TTC549 (cell line): ENCODE results near the gene COL11A1.
"Not testable (repeated sequence)": the region's sequence is repeated elsewhere in the genome, so short reads cannot be mapped to it uniquely, and the experiment has no call there.

Source experiments
- FAIRE-seq: peaks from 2 replicates; lab custom pipeline; 2012; peaks lifted over from hg19 to GRCh38; lab: Jason Lieb, UNC

Gene COL11A1

DNA sequence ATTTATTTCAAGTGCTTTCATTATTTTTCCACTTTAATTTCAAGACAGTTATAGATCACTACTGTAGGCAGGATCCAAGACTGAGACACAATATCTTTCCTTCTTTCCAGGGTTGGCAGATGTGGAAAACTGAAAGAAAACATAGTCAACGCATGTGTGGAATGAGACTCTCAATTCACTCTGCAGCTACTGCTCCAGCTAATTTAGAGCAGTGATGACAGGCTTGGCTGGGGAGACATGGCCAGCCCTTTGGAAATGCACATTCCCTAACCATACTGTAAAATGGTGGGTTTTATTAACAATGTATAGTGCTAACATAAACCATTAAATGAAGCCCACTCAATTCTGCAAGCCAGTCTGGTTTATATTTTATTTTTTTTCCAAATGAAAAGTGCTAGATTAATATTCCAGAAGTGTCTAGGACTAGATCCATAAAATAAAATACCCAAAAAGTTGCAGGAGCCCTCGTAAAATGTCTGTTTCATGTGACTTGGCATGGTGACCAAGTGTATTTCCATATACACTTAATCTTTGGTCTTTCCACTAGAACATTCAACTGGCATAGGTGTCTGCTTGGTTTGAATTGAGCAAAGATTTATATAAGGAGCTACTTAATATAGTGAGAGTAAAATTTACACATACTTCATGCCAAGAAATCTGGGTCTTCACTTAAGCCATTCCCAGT, 32.9 kb downstream of the COL11A1 start:
- FAIRE-seq: no peak

DNA sequence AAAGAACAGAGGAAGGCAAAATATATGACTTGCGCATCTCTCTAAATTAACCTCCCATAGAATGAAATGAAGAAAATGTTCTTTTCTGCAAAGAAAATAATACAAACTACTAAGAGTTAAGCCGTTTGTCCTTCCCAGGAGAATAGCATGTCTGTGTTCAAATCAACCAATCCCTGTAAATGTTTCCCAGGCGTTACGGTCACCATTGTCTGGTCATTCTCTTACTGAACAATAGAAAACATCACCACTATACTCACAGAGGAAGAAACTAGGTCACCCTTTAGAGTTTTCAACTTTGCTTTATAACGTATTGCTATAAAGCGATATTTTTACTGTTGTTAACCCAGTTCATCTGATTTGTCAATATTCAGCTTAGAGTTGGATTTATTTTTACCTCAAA, 34.1 kb downstream of the COL11A1 start:
- FAIRE-seq: no peak

DNA sequence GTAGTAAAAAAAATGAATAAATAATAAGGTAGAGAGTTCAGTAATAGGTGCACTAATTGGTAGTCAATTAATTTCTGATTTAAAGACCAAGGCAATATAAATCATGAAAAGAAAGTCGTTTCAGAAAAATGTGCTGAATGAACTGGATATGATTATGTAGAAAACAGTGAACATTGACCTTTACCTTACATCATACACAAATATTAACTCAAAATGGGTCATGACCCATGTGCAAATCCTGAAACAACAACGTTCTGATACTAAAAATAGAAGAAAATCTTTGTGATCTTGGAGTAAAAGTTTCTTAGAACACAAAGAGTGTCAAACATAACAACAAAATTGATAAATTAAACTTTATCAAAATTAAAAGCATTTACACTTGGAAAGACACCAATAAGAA, 39.1 kb downstream of the COL11A1 start:
- FAIRE-seq: no peak

DNA sequence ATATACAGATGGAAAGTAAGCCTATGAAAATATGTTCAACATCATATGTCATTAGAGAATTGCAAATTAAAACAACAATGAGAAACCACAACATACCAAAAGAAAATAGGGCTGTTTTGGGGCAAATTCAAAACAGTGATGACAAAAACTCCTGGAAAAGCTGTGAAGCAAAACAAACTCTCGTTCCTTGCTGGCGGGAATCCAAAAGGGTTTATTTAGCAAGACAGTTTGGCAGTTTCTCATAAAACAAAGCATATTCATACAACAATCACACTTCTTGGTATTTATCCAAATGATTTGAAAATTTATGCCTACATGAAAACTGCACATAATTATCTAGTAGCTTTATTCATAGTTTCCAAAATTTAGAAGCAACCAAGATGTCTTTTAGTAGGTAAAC, 44.4 kb downstream of the COL11A1 start:
- no peak for FAIRE-seq

DNA sequence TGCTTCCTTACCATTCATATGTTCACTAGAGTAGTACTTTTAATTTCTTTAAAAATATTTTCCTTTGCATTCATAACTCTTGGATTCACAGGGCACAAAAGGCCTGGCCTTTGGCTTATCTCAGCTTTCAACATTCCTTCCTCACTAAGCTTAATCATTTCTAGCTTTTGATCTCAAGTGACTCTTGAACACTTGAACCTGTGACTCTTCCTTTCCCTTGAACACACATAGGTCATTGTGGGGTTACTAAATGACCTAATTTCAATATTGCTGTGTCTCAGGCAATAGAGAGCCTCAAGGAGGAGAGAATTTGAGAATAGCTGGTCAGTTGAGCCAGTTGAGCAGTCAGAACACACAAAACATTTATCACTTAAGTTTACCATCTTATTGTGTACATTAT, 49.9 kb downstream of the COL11A1 start:
- FAIRE-seq: no peak

DNA sequence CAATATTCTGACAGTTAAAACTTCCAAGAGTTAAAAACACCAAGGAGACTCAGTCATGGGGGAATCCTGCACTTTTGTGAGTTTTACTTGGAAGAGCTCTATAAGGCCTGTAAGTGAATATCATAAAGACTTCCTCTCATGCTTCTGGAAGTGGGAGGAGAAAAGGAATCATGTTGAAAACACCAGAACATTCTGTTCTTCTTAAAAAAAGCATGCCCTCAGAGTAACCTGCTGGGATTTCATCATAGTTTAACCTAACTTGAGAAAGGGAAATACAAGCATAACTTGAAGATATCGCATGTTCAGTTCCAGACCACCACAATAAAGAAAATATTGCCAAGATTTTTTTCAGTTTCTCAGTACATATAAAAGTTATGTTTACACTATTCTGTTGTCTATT, 51.9 kb downstream of the COL11A1 start:
- FAIRE-seq: no peak

DNA sequence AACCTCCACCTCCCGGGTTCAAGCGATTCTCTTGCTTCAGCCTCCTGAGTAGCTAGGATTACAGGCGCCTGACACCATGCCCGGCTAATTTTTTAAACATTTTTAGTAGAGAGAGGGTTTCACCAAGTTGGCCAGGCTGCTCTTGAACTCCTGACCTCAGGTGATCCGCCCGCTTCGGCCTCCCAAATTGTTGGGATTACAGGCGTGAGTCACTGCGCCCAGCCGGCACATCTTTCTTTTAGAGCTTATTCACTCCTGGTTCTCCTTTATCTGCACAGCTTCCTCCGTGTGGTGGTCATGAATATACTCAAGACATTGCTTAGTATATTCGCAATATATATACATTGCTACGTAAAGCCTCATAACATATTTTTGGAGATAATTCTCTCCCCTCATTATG, 80.2 kb downstream of the COL11A1 start:
- FAIRE-seq: not testable (repeated sequence)

DNA sequence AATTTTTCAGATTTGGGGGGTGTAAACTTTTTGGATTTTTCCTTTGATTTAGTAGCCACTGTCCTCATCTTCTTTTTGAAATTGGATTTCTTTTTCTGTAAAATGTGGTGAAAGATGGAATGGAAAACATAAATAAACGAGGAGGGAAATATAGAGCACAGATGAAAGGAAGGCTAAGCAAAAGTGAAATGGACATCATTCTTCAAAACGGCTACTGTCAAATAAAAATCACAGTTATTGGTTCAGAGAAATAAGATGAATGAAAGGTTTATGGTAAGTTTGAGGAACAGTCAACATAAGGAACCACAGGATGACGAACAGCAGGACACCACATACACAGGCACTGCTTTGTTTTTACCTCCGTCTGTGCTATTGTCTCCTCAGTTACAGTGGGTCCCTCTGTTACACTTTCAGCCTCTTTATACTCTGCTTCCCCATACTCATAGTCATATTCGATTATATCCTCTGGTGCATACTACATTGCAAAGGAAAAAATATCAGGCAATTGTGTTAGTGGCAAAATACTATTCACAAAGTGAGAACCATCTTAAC, 82.4 kb downstream of the COL11A1 start:
- no peak for FAIRE-seq

DNA sequence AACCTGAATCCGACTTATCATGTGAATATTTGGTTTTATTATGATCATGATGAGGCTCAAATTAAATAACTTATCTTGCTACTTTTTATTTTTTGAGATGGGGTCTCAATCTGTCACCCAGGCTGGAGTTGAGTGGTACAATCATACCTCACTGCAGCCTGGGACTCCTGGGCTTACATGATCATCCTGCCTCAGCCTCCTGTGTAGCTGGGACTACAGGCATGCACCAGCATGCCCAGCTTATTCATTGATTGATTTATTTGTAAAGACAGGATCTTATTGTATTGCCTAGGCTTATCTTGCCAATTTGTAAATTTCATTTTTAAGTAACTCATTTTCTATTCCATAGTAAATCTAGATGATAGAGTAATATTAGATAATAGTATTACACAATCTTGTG, 84.3 kb downstream of the COL11A1 start:
- no peak for FAIRE-seq

DNA sequence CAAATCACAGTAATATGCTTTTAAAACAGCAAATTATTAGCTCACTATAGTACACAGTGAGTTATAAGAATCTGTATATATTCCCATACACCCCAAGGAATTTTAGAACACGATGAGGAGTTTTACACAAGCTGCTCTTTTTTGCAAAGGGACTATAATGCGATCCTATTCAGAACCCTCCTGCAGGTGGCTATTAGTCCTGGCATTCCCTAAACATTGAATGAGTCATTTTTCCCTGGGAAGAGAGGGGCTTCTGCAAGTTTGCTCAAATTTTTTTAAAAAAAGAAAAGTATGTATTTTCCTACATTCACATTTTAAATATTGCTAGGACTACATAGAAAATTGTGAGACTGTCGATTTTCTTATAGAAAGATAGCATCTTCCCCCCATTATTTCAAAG, 106.3 kb downstream of the COL11A1 start:
- no peak for FAIRE-seq

DNA sequence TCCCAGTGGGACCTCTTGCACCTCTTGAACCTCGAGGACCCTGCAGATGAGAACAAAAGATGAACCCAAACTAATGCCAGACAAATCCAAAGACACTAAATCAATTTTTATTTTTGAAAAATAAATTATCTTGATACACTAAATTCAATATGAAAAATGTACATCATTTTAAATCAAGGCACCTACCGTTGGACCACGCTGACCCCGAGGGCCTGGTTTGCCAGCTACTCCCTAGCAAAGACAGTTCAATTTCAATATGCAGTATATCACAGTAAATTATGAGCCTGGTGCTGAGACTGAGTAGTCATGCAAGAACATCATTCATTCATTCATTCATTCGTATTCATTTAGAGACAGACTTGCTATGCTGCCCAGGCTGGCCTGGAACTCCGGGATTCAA, 129.4 kb downstream of the COL11A1 start:
- no peak for FAIRE-seq

DNA sequence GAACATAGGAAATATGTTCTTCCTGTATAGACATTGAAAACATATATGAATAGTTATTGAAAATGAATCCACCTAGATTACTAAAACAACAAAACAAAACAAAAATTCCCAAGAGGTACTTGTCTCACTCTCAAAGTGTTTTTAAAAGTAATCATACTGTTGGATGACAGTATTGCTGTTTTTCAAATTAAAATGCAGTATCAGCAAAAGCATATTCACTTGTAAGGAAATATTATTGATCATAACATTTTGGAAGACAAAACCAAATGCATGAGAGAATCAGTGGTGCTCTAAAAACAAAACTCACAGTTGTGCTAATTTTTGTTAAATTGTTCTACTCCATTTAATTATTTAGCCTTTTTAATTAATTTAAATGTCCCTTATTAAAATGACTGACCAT, 131.0 kb downstream of the COL11A1 start:
- no peak for FAIRE-seq

DNA sequence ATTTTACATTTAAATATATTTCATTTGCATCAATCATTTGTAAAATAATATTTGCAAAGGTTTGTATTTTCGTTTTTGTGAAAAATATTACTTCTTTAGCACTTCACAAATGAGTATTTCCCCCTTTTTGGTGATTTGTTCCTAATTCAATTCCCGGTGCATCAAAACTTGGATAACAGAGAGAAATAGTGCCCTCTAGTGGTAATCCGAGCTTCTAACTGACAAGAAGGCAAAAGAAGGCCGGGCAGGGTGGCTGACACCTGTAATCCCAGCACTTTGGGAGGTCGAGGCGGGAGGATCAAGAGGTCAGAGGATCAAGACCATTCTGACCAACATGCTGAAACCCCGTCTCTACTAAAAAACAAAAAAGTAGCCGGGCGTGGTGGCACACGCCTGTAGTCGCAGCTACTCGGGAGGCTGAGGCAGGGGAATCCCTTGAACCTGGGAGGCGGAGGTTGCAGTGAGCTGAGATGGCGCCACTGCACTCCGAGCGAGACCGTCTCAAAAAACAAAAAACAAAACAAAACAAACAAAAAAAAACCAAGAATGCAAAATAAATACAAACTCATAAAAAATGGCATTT, 137.7 kb downstream of the COL11A1 start:
- peak; percentile 68 for FAIRE-seq

DNA sequence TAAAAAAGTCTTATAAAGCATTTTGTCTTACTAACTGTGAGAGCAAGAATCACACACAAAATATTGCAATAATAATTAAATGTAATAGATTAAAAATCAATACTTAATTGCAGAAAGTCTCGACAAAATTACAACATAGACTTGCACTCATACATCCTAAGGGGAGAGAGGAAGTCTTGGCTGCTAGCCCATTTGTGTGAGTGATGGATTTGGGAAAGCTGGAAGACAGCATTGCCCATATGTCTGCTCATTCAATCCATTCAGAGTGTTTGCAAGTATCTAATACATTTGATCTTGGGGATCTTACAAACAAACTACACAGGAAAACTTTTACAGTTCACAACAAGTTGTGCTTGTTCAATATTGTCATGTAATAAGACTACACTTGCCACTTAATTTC, 140.5 kb downstream of the COL11A1 start:
- no peak for FAIRE-seq

DNA sequence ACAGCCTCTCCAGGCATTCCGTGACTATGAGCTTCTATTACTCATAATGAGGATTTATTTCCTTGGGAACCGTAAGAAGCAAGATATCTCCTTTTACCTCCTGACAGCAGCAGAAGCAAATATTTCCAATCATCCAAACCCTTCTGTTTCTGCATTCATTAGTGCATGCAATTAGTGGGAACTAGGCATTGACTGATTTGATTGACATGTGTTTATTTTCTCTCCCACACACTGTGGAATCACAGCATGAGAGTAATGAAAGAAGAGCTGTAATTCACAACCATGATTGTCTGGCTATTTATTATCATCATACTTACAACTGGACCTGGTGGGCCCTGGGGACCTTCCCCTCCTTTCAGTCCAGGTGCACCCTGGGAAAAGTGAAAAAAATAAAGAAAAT, 146.8 kb downstream of the COL11A1 start:
- no peak for FAIRE-seq

DNA sequence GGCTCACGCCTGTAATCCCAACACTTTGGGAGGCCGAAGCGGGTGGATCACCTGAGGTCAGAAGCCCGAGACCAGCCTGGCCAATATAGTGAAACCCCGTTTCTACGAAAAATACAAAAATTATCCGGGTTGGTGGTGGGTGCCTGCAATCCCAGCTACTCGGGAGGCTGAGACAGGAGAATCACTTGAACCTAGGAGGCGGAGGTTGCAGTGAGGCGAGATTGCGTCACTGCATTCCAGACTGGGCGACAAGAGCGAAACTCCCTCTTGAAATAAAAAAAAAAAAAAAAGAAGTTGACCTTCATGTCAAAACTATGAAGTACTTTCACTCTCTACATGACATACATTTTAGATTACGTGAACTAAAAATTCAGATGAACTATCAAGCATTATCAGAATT, 153.7 kb downstream of the COL11A1 start:
- no peak for FAIRE-seq

DNA sequence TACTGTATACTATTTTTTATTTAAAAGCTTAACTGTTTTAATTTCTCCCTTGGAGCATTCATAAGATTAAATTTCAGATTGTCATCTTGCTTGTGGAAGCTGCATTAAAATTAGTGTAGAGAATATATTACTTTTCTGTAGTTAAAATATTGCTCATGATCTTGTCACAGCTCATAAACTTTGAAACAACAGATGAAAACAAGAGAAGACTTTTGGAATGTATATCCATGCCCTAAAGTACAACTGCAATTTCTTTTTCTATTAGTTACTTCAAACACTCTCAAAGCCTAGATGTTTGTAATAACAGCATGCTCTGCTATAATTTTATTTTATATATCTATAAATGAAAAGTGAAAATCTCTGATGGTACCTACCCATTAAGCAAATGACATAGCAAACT, 155.9 kb downstream of the COL11A1 start:
- no peak for FAIRE-seq

DNA sequence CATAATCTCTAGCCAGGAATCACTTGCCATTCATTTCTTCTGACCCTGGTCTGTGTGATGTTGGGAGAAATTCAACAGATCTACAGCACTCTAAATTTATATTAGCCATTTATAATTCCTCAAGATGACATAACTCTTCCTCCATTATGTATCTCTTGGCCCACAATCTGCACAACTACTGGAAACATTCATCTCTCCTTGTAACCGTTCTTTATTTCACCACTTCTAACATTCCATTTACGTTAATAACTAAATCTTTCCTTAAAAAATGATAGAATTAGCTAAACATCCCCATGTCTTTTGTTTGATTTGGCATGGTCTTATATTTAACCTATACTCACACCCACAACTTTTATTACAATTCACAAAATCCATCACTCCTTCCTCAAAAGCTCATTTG, 166.0 kb downstream of the COL11A1 start:
- FAIRE-seq: no peak

DNA sequence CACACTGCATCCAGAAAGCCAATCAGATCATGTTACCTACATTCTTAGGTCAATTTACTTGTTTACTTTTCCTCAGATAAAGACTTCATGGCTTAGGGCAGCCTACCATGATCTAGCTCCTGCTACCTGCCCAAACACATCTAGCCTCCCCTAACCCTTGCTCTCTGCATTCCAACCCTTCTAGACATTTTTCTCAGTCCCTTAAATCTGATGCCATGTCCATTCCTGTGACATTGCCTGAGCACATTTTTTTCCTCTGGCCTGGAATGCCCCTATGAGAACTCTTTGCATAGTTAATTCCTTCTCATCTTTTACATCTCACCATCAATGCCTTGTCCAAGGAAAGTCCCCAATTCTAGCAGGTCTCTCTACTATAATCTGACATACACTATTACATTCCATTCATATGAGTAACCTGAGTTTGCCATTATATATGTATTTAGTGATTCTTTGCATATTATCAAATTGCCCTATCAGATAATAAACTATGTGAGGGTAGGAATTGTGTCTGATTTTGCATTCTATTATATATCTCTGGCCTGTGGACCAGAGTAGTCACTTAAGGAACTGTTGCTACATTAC, 166.9 kb downstream of the COL11A1 start:
- no peak for FAIRE-seq

DNA sequence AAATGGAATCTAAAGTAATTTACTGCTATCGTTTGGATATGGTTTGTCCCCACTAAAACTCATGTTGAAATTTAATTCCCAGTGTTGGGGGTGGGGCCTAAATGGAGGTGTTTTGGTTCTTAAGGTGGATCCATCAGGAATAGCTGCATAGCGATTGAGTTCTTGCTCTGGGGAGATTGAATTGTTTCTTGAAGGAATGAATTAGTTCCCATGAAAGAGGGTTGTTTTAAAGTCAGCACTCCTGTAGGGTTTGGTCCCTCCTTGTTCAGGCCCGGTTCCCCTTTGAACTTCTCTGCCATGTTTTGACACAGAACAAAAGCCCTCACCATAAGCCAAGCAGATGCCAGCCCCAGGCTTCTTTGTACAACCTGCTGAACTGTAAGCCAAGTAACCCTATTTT, 170.9 kb downstream of the COL11A1 start:
- no peak for FAIRE-seq

DNA sequence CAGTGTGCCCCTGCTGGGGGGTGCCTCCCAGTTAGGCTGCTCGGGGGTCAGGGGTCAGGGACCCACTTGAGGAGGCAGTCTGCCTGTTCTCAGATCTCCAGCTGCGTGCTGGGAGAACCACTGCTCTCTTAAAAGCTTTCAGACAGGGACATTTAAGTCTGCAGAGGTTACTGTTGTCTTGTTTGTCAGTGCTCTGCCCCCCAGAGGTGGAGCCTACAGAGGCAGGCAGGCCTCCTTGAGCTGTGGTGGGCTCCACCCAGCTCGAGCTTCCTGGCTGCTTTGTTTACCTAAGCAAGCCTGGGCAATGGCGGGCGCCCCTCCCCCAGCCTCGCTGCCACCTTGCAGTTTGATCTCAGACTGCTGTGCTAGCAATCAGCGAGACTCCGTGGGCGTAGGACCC, 175.0 kb downstream of the COL11A1 start:
- not testable (repeated sequence) for FAIRE-seq

DNA sequence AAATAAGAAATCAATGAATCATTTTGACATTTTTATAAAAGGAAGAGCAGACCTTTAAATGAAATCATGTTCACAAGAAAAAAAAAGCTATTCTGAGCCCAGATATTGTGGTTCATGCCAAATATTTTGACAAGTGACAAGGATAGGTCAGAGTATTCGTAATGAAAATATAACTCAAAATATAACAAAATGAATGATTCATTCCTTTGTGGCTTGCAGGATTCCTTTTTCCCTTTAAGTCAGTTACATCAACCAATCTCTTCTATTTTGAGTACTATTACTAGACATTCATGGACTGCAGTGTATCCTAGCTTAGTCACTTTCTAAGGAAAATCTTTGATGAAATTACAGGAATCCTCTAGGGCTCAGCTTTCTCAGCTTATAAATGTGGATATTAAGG, 188.7 kb downstream of the COL11A1 start:
- no peak for FAIRE-seq

DNA sequence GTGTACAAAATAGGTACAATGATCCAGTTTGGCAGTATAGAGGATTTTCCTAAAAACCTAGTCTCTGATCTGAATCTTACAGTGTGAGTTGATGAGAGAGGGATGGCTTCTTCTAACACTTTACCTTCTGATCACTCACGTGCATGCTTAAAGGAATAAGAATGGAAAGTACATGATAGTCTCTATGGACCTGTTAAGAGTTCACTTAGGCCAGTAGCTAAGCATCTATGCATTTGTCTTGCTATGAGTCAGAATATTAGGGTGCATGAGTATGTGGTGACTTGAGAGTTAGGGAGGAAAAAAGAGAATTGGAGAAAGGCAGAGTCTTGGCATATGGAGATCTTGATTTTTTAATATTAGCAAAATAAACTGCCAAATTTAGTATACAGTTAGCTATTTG, 206.3 kb downstream of the COL11A1 start:
- no peak for FAIRE-seq

DNA sequence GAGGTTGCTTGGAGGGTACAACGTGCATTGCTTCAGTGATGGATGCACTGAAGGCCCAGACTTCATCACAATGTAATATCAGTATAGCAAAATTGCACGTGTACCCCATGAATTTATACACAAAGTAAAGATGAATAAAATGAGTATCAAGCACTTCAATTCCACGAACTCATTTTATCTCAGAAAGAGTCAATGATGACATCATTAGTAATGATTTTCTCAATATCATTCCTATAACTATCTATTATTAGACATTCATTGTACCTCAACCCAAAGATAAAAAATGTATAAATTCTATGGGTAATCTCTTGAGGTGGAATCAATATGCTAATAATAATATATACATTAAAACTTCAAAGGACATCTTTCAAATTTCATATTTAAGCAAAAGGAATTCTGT, 208.4 kb downstream of the COL11A1 start:
- FAIRE-seq: no peak
